ENCODE measurements around the gene KLF1. TPM values are rescaled to one million over a fixed set of nuclear protein-coding genes. Genes with fewer than 3 reads are reported as not detected.

KLF1 gene
- total RNA-seq, 2 donors from 2014 or later: 0.61 TPM; not detected in 1

DNA sequence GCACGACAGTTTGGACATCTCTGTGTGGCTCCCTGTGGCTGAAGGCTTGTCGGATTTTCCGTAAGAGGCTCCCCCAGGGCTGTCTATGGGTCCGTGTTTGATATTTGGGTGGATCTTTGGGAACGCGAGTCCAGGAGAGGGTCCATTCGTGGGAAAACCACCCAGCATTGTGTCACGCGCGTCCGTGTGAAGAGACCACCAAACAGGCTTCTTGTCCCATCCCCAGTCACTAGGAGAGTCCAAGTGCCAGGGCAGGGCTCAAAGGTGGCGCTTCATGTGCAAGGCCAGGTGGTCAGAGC, 2.4 kb downstream of the KLF1 start:
- Mint-ChIP-seq H3K36me3 (ENCODE audit: low read depth) (no peaks in the 10 kb centered on the region), H3K4me1 (no peaks in the 10 kb centered on the region), H3K27me3 (no peaks in the 10 kb centered on the region), H3K4me3 (peak overlapping the region; percentile 88), H3K9me3 (no peaks in the 10 kb centered on the region), H3K27ac (peak overlapping the region; percentile 49)
- ATAC-seq (replicated peaks): no peak

DNA sequence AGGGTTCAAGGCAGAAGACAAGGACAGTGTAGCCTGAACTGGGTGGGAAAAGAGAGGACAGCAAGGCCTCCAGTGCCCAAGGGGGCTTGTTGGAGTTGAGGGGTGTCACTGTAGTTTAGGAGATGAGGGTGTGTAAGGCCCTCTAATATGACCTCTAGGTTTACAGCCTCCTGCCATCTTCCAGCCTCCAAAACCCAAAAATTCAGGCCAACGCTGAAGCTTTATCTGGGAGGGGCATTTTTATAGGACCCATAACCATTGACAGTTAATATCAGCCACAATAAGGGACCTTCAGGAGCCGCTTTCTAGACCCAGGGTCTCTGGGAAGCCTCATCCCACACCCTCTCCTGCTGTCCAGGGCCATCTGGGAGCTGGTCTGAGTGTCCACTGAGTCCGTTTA, 2.8 kb downstream of the KLF1 start:
- H3K27ac Mint-ChIP-seq: no peak overlapping the region
- no peaks in the 10 kb centered on the region for H3K4me1 Mint-ChIP-seq
- no peaks in the 10 kb centered on the region for H3K9me3 Mint-ChIP-seq
- H3K4me3 Mint-ChIP-seq: peak overlapping the region; percentile 88
- H3K36me3 Mint-ChIP-seq (ENCODE audit: low read depth): no peaks in the 10 kb centered on the region
- ATAC-seq (replicated peaks): no peak
- no peaks in the 10 kb centered on the region for H3K27me3 Mint-ChIP-seq

GRCh38 chr19:12882589-12882988, 4.4 kb downstream of the KLF1 start:
- peak overlapping the region; percentile 90 for H3K4me3 Mint-ChIP-seq
- no peaks in the 10 kb centered on the region for H3K27me3 Mint-ChIP-seq
- H3K36me3 Mint-ChIP-seq (ENCODE audit: low read depth): peaks cover 13% of the 10 kb centered on the region
- H3K9me3 Mint-ChIP-seq: no peaks in the 10 kb centered on the region
- peak overlapping the region; percentile 10 for H3K27ac Mint-ChIP-seq
- H3K4me1 Mint-ChIP-seq: no peaks in the 10 kb centered on the region
- ATAC-seq (replicated peaks): no peak

DNA sequence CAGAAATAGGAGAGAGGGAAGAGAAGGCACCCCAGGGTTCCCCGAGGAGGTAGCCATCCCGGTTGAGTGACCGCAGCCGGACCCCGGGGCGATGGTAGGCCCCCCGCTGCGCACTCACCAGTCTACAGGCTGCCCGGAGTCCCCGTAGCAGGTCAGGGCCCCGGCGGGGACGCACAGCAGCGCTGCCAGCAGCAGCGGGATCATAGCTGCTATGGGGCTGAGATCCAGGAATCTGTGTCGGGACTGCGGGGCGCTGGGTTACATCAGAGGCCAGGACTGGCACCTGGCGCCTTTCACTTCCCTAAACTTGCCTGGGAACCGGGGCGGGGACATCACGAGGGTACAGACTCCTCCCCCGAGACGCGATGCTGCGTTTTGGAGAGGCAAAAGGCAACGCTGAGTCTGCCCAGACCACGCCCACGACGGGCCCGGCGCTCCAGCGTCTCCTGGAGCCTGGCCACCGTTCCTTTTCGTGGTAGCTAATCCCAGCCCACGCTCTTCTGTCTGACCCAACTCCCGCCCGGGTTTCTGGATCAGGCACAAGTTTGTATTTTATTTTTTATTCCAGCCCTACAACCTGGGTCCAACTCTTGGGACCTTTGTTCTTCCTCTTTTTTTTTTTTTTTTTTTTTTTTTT, 5.7 kb downstream of the KLF1 start, which contains the start of gene DNASE2:
Gene DNASE2, minus strand, starts transcription at position 278 of the 637 bp plus-strand sequence. Its CDS starts 74 bp downstream, at position 204.
- Mint-ChIP-seq H3K36me3 (ENCODE audit: low read depth) (peaks cover 22% of the 10 kb centered on the region), H3K4me1 (no peaks in the 10 kb centered on the region)

GRCh38 chr19:12880551-12881171, 6.3 kb downstream of the KLF1 start:
- no peaks in the 10 kb centered on the region for H3K9me3 Mint-ChIP-seq
- no peaks in the 10 kb centered on the region for H3K4me1 Mint-ChIP-seq
- peak; percentile 13 for ATAC-seq (replicated peaks)
- H3K27me3 Mint-ChIP-seq: no peaks in the 10 kb centered on the region
- H3K27ac Mint-ChIP-seq: peak overlapping the region; percentile 84
- peaks cover 29% of the 10 kb centered on the region for H3K36me3 Mint-ChIP-seq (ENCODE audit: low read depth)
- H3K4me3 Mint-ChIP-seq: peak overlapping the region; percentile 90

More for the DNA sequence above, 5.7 kb downstream of the KLF1 start, which contains the start of gene DNASE2:
- peak within 1 kb of the TSS; percentile 90 for H3K4me3 Mint-ChIP-seq
- H3K27ac Mint-ChIP-seq: peak within 1 kb of the TSS; percentile 84
- no peaks in the 10 kb centered on the region for H3K27me3 Mint-ChIP-seq
- no peaks in the 10 kb centered on the region for H3K9me3 Mint-ChIP-seq
- ATAC-seq (replicated peaks): peak; percentile 86

DNA sequence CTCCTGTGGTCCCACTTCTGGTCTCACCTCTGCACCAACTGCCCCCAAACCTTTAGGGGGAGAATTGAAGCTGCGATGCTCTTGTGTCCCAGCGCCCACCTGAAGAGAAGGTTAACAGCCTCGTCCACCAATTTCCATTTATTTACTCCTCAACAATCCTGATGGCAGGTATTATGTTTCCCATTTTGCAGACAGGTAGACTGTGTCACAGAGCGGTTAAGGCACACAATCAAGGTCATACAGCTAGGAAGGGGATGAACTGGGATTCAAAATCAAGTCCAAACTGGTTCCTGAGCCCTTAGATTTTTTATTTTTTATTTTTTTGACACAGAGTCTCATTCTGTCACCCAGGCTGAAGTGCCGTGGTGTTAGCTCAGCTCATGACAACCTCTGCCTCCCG, 11.9 kb downstream of the KLF1 start:
- no peak overlapping the region for H3K4me3 Mint-ChIP-seq
- H3K27ac Mint-ChIP-seq: no peak overlapping the region
- ATAC-seq (replicated peaks): no peak
- H3K9me3 Mint-ChIP-seq: no peaks in the 10 kb centered on the region
- H3K27me3 Mint-ChIP-seq: no peaks in the 10 kb centered on the region
- H3K36me3 Mint-ChIP-seq (ENCODE audit: low read depth): peaks cover 38% of the 10 kb centered on the region
- peaks cover 5% of the 10 kb centered on the region for H3K4me1 Mint-ChIP-seq

- Mint-ChIP-seq H3K36me3 (ENCODE audit: low read depth) (peaks cover 38% of the 10 kb centered on the region), H3K27ac (no peak overlapping the region), H3K27me3 (no peaks in the 10 kb centered on the region), H3K4me3 (no peak overlapping the region), H3K4me1 (peaks cover 5% of the 10 kb centered on the region), H3K9me3 (no peaks in the 10 kb centered on the region)
- ATAC-seq (replicated peaks): no peak
These were observed 12.9 kb downstream of the KLF1 start for GRCh38 chr19:12873891-12874745.

GRCh38 chr19:12872941-12873890, 13.8 kb downstream of the KLF1 start:
- H3K27ac Mint-ChIP-seq: no peak overlapping the region
- no peaks in the 10 kb centered on the region for H3K27me3 Mint-ChIP-seq
- peak; percentile 76 for ATAC-seq (replicated peaks)
- peaks cover 5% of the 10 kb centered on the region for H3K4me1 Mint-ChIP-seq
- H3K9me3 Mint-ChIP-seq: no peaks in the 10 kb centered on the region
- H3K36me3 Mint-ChIP-seq (ENCODE audit: low read depth): peaks cover 32% of the 10 kb centered on the region
- H3K4me3 Mint-ChIP-seq: peak overlapping the region; percentile 22

DNA sequence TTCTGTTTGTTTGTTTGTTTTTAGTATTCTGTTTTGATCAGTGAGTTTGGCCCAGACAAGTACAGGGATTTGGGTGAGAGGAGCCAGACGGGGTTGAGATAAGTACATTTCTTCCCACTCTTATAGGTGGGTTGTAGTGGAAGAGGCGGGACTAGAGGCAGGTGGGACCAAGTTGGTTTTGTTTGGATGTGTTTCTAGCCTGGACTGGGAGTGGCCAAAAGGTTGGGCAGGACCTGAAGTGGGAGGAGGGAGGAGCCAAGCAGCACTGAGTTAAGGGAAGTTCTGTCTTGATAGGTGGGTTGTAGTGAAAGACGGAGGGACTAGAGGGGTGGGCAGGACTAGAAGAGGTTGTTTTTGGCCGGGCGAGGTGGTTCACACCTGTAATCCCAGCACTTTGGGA, 14.7 kb downstream of the KLF1 start:
- peaks cover 24% of the 10 kb centered on the region for H3K36me3 Mint-ChIP-seq (ENCODE audit: low read depth)
- H3K9me3 Mint-ChIP-seq: no peaks in the 10 kb centered on the region
- H3K4me3 Mint-ChIP-seq: no peak overlapping the region
- H3K27ac Mint-ChIP-seq: no peak overlapping the region
- H3K4me1 Mint-ChIP-seq: peaks cover 6% of the 10 kb centered on the region
- ATAC-seq (replicated peaks): no peak
- no peaks in the 10 kb centered on the region for H3K27me3 Mint-ChIP-seq

DNA sequence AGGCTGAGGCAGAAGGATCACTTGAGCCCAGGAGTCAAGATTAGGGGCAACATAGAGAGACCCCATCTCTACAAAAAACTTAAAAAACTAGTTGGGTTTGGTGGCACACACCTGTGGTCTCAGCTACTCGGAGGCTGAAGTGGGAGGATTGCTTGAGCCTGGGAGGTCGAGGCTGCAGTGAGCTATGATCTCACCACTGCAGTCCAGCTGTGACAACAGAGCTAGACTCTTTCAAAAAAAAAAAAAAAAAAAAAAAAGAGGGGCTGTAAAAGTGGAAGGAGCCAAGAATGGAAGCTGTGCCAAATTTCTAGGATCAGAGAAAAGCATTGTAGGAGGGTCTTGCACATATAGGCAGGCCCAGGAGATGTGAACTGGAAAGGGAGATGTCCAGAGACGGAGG, 15.3 kb downstream of the KLF1 start:
- ATAC-seq (replicated peaks): no peak
- Mint-ChIP-seq H3K27me3 (peaks cover 3% of the 10 kb centered on the region), H3K9me3 (no peaks in the 10 kb centered on the region), H3K4me1 (peaks cover 12% of the 10 kb centered on the region), H3K4me3 (no peak overlapping the region), H3K27ac (no peak overlapping the region), H3K36me3 (ENCODE audit: low read depth) (peaks cover 20% of the 10 kb centered on the region)

DNA sequence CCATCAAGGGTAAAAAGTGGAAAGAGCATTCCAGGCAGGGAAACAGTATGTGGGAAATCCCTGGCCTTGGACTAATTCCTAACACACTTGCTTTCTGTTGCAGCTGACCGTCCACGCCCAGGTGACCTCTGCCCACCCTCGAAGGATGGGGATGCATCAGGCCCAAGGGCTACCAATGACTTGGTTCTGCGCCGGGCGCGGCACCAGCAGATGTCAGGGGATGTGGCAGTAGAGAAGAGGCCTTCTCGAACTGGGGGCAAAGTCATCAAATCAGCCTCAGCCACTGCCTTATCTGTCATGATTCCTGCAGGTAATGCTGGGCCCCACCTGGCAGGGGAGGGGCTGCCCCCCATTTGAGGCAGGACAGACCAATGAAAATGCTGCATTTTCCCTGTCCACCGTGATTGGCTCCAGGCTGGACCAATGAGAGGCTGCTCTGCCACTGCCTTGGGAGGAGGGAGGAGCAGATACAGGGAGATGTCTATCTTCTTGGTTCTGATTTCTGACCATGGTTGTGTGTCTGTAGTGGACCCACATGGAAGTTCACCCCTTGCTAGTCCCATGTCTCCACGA, 18.4 kb downstream of the KLF1 start:
- ATAC-seq (replicated peaks): no peak
- Mint-ChIP-seq H3K4me1 (peaks cover 16% of the 10 kb centered on the region), H3K27me3 (peaks cover 3% of the 10 kb centered on the region), H3K4me3 (peak overlapping the region; percentile 64), H3K9me3 (no peaks in the 10 kb centered on the region), H3K27ac (no peak overlapping the region), H3K36me3 (ENCODE audit: low read depth) (no peaks in the 10 kb centered on the region)

GRCh38 chr19:12867120-12868099, 19.6 kb downstream of the KLF1 start:
- peaks cover 5% of the 10 kb centered on the region for H3K27me3 Mint-ChIP-seq
- H3K4me1 Mint-ChIP-seq: peaks cover 16% of the 10 kb centered on the region
- peak; percentile 86 for ATAC-seq (replicated peaks)
- H3K36me3 Mint-ChIP-seq (ENCODE audit: low read depth): no peaks in the 10 kb centered on the region
- H3K27ac Mint-ChIP-seq: peak overlapping the region; percentile 43
- H3K9me3 Mint-ChIP-seq: no peaks in the 10 kb centered on the region
- H3K4me3 Mint-ChIP-seq: peak overlapping the region; percentile 64
